Rectal smooth muscle tissue (tissue), 1 donor: ENCODE results near the gene ST14.
"Not testable (repeated sequence)": the region's sequence is repeated elsewhere in the genome, so short reads cannot be mapped to it uniquely, and the experiment has no call there.

Experiments used
- H3K27ac ChIP-seq: one replicate; pipeline ENCODE4 v1.7.0; 2013; ENCODE audit warnings: low read depth, low read length, inconsistent platforms
- H3K27me3 ChIP-seq: one replicate; pipeline ENCODE4 v1.7.0; 2013; ENCODE audit warnings: low read length; ENCODE audit not compliant: control insufficient read depth, insufficient read depth
- H3K36me3 ChIP-seq: one replicate; pipeline ENCODE4 v1.7.0; 2013; ENCODE audit warnings: low read length; ENCODE audit not compliant: control insufficient read depth, insufficient read depth
- H3K4me1 ChIP-seq: one replicate; pipeline ENCODE4 v1.7.0; 2013; ENCODE audit warnings: low read length; ENCODE audit not compliant: control insufficient read depth, insufficient read depth
- H3K4me3 ChIP-seq: one replicate; pipeline ENCODE4 v1.7.0; 2013; ENCODE audit warnings: low read length
- H3K9ac ChIP-seq: one replicate; pipeline ENCODE4 v1.7.0; 2013; ENCODE audit warnings: low read length

The ST14 gene

GRCh38 chr11:130246738-130247137, 87.2 kb downstream of the ST14 start:
- Histone ChIP-seq H3K4me1 (peaks cover 3% of the 10 kb centered on the region), H3K4me3 (no peak overlapping the region), H3K27me3 (no peaks in the 10 kb centered on the region), H3K36me3 (no peaks in the 10 kb centered on the region), H3K9ac (no peak overlapping the region), H3K27ac (no peak overlapping the region)

DNA sequence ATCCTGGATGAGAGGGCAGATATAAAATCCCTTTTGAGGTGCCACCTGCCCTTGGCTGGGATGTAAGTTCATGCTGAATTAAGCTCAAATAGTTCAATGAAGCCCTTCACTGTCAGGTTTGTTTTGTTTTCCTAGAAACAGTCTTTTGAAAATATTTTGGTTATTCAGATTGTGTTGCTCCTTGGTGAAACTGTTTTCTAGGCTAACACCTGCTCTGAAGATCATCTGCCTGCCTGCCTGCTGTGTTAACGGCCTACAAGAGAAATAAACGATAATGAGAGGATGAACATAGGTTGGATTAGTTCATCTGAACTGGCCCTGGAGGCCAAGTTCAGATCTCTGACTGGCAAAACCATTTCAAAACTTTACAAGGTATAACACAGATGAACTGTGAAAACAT, 87.7 kb downstream of the ST14 start:
- Histone ChIP-seq H3K9ac (no peak overlapping the region), H3K4me1 (peaks cover 3% of the 10 kb centered on the region), H3K36me3 (no peaks in the 10 kb centered on the region), H3K27me3 (no peaks in the 10 kb centered on the region), H3K4me3 (no peak overlapping the region), H3K27ac (no peak overlapping the region)

GRCh38 chr11:130249371-130249770, 89.8 kb downstream of the ST14 start:
- peaks cover 3% of the 10 kb centered on the region for H3K4me1 ChIP-seq
- no peak overlapping the region for H3K4me3 ChIP-seq
- H3K9ac ChIP-seq = no peak overlapping the region
- H3K27ac ChIP-seq = no peak overlapping the region
- H3K36me3 ChIP-seq = no peaks in the 10 kb centered on the region
- no peaks in the 10 kb centered on the region for H3K27me3 ChIP-seq

- not testable (repeated sequence) for H3K4me1 ChIP-seq, H3K27me3 ChIP-seq, H3K9ac ChIP-seq, H3K27ac ChIP-seq, H3K36me3 ChIP-seq, H3K4me3 ChIP-seq
Measured at GRCh38 chr11:130249929-130250328, 90.3 kb downstream of the ST14 start.

- H3K9ac ChIP-seq, H3K4me1 ChIP-seq, H3K27me3 ChIP-seq, H3K4me3 ChIP-seq, H3K27ac ChIP-seq, H3K36me3 ChIP-seq: not testable (repeated sequence)
Measured at GRCh38 chr11:130251763-130252162, 92.2 kb downstream of the ST14 start.
